Measurements from ENCODE around the gene IQSEC1.

GRCh38 chr3:13045904-13046568 lies 27.2 kb downstream of the IQSEC1 start:
- TF ChIP-seq EZH2 (IDR thresholded peaks at IDR 0.05; ENCODE audit: low read length, missing control alignments) (no peak), CTCF (conservative IDR thresholded peaks at IDR 0.05 in 1 of 2, IDR thresholded peaks at IDR 0.05 in 1 of 2; ENCODE audit: low read depth in 1 of 2, low read length in 2 of 2) (no peak)
